Measurements from ENCODE around the gene BMP2K. TPM values are rescaled to one million over a fixed set of nuclear protein-coding genes. Genes with fewer than 3 reads are reported as not detected.

Gene BMP2K
- total RNA-seq, 3 donors from 2014 or later (not counting 1 experiment from before 2014, with no cell fraction given), result 10.1 to 13.5 (median 11.7) TPM

- intact Hi-C loops (cut with micrococcal nuclease), result no loop called here
- no peak overlapping the region for H3K27ac Mint-ChIP-seq
- ATAC-seq, result no peak
Measured at GRCh38 chr4:78765432-78766006, 10.6 kb upstream of the BMP2K start.

GRCh38 chr4:78766026-78766425 is 10.1 kb upstream of the BMP2K start:
- no peak for DNase-seq
- no peaks in the 10 kb centered on the region for H3K9me3 ChIP-seq (ENCODE audit: control insufficient read depth, insufficient read depth, low read length)
- no peak overlapping the region for H3K4me3 Mint-ChIP-seq
- H3K4me1 ChIP-seq (ENCODE audit: control insufficient read depth, insufficient read depth, low read length), result no peaks in the 10 kb centered on the region
- intact Hi-C loops (cut with micrococcal nuclease), result no loop called here
- no peaks in the 10 kb centered on the region for H3K36me3 Mint-ChIP-seq
- no peak overlapping the region for H3K27ac ChIP-seq (ENCODE audit: low read length)
- no peak overlapping the region for H3K4me3 ChIP-seq (ENCODE audit: low read length)
- no peaks in the 10 kb centered on the region for H3K36me3 ChIP-seq (ENCODE audit: control insufficient read depth, insufficient read depth, low read length)
- ATAC-seq, result no peak
- no peak for TF ChIP-seq CTCF (IDR thresholded peaks at IDR 0.05)
- no peaks in the 10 kb centered on the region for H3K4me1 Mint-ChIP-seq
- no peak overlapping the region for H3K27ac Mint-ChIP-seq
- H3K27me3 ChIP-seq (ENCODE audit: control insufficient read depth, insufficient read depth, low read length), result no peaks in the 10 kb centered on the region
- 91% methylated on average over 2 of the region's 3 CpGs for WGBS (ENCODE audit: insufficient coverage)
- peaks cover 5 to 22% of the 10 kb centered on the region in 2 donors for H3K27me3 Mint-ChIP-seq (ENCODE audit: low read depth in 2 of 2)
- no peaks in the 10 kb centered on the region for H3K9me3 Mint-ChIP-seq

More at GRCh38 chr4:78765432-78766006, 10.6 kb upstream of the BMP2K start:
- Histone ChIP-seq H3K4me3 (ENCODE audit: low read length) (no peak overlapping the region), H3K27me3 (ENCODE audit: control insufficient read depth, insufficient read depth, low read length) (no peaks in the 10 kb centered on the region), H3K4me1 (ENCODE audit: control insufficient read depth, insufficient read depth, low read length) (no peaks in the 10 kb centered on the region), H3K9me3 (ENCODE audit: control insufficient read depth, insufficient read depth, low read length) (no peaks in the 10 kb centered on the region), H3K36me3 (ENCODE audit: control insufficient read depth, insufficient read depth, low read length) (no peaks in the 10 kb centered on the region), H3K27ac (ENCODE audit: low read length) (no peak overlapping the region)
- H3K4me1 Mint-ChIP-seq, result no peaks in the 10 kb centered on the region
- H3K4me3 Mint-ChIP-seq, result no peak overlapping the region
- TF ChIP-seq CTCF (IDR thresholded peaks at IDR 0.05), result no peak
- no peaks in the 10 kb centered on the region for H3K36me3 Mint-ChIP-seq
- peaks cover 5 to 22% of the 10 kb centered on the region in 2 donors for H3K27me3 Mint-ChIP-seq (ENCODE audit: low read depth in 2 of 2)
- WGBS (ENCODE audit: insufficient coverage), result 71% methylated on average over 1 of the region's 1 CpG
- H3K9me3 Mint-ChIP-seq, result no peaks in the 10 kb centered on the region
- DNase-seq, result no peak

- Mint-ChIP-seq H3K4me3 (no peak overlapping the region), H3K27ac (no peak overlapping the region), H3K9me3 (no peaks in the 10 kb centered on the region), H3K4me1 (no peaks in the 10 kb centered on the region), H3K36me3 (no peaks in the 10 kb centered on the region), H3K27me3 (ENCODE audit: low read depth in 2 of 2) (peaks cover 5 to 22% of the 10 kb centered on the region in 2 donors)
- Histone ChIP-seq H3K4me1 (ENCODE audit: control insufficient read depth, insufficient read depth, low read length) (no peaks in the 10 kb centered on the region), H3K36me3 (ENCODE audit: control insufficient read depth, insufficient read depth, low read length) (no peaks in the 10 kb centered on the region), H3K27ac (ENCODE audit: low read length) (no peak overlapping the region), H3K9me3 (ENCODE audit: control insufficient read depth, insufficient read depth, low read length) (no peaks in the 10 kb centered on the region), H3K27me3 (ENCODE audit: control insufficient read depth, insufficient read depth, low read length) (no peaks in the 10 kb centered on the region), H3K4me3 (ENCODE audit: low read length) (no peak overlapping the region)
- 60% methylated on average over 5 of the region's 5 CpGs for WGBS (ENCODE audit: insufficient coverage)
- TF ChIP-seq CTCF (IDR thresholded peaks at IDR 0.05), result no peak
- intact Hi-C loops (cut with micrococcal nuclease), result no loop called here
- ATAC-seq, result no peak
- DNase-seq, result no peak
Measured at GRCh38 chr4:78766650-78767049, 9.5 kb upstream of the BMP2K start.

GRCh38 chr4:78767350-78767749 is 8.8 kb upstream of the BMP2K start:
- intact Hi-C loops (cut with micrococcal nuclease), result no loop called here

More at GRCh38 chr4:78767350-78767749, 8.8 kb upstream of the BMP2K start:
- Histone ChIP-seq H3K4me1 (ENCODE audit: control insufficient read depth, insufficient read depth, low read length) (no peaks in the 10 kb centered on the region), H3K27me3 (ENCODE audit: control insufficient read depth, insufficient read depth, low read length) (no peaks in the 10 kb centered on the region), H3K36me3 (ENCODE audit: control insufficient read depth, insufficient read depth, low read length) (no peaks in the 10 kb centered on the region), H3K27ac (ENCODE audit: low read length) (no peak overlapping the region), H3K9me3 (ENCODE audit: control insufficient read depth, insufficient read depth, low read length) (no peaks in the 10 kb centered on the region), H3K4me3 (ENCODE audit: low read length) (no peak overlapping the region)
- no peak overlapping the region for H3K4me3 Mint-ChIP-seq
- H3K27me3 Mint-ChIP-seq (ENCODE audit: low read depth in 2 of 2), result peaks cover 3 to 22% of the 10 kb centered on the region in 2 donors
- ATAC-seq (no peak), DNase-seq (no peak)
- no peaks in the 10 kb centered on the region for H3K36me3 Mint-ChIP-seq
- no peaks in the 10 kb centered on the region for H3K4me1 Mint-ChIP-seq
- H3K9me3 Mint-ChIP-seq, result no peaks in the 10 kb centered on the region
- H3K27ac Mint-ChIP-seq, result no peak overlapping the region
- no peak for TF ChIP-seq CTCF (IDR thresholded peaks at IDR 0.05)

Data from natural killer cell (primary cell).